NCI-H69 (cell line): ENCODE results near the gene EXOSC1.
"Not testable (repeated sequence)": the region's sequence is repeated elsewhere in the genome, so short reads cannot be mapped to it uniquely, and the experiment has no call there.

ENCODE experiments used
- DNase-seq: peaks from one replicate; lab custom pipeline; 2025; lab: John Stamatoyannopoulos, UW

Gene EXOSC1

DNA sequence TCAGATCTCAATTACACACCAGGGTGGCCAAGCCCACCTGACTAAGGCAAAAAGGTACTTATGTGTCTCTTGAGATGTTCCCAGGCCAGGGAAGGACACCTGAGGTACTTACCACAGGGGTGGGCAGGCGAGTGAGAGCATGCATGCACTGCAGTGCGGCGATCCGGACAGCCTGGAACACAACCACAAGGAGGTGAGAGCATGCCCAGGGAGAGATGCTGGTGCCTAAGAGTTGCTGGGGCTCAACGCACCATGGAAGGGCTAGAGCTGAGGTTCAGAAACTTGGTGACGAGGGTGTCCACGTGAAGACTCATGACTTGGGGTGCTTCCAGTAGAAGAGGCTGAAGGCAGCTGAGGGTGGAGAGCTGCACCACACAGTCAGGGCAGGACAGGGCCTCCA lies 13.3 kb upstream of the EXOSC1 start:
- no peak for DNase-seq

DNA sequence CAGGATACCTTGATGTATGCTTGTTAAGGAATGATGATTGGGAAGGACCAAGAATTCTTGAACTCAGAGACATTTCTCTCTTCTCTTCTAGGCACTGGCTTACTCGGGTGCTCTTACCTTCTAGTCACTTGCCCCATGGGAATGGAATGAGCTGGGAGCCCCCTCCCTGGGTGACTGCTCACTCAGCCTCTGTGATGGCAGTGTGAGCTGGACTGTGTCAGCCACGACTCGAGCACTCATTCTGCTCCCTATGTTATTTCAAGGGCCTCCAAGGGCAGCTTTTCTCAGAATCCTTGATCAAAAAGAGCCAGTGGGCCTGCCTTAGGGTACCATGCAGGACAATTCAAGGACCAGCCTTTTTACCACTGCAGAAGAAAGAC lies 10.9 kb upstream of the EXOSC1 start:
- no peak for DNase-seq

DNA sequence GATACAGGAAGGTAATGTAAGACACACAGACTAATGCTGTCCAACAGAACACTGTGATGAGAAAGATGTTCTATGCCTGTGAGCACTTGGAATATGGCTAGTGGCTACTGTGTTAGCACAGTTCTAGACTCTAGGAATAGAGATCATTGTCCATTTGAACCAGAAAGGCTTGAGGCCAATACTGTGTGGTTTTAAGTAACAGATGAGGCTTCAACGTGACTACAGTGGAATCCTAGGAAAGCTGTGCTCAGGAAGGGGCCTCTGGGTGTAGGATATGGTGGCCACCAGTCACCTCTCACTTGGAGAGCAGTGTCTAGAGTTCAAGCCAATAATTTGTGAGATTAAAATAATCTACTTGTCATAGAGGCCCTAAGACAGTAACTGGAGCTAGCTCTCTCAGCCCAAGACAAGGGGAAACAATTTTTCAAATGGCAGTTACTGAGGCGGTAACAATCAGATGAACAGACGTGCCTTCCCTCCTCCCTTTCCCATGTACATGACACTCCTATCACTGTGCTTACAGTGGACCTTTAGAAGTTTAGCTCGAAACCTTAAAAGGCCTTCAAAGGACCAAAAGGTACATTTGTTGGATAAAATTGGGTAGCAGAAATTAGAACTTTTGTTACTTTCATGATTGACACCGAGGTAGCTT lies 10.4 kb upstream of the EXOSC1 start:
- no peak for DNase-seq

DNA sequence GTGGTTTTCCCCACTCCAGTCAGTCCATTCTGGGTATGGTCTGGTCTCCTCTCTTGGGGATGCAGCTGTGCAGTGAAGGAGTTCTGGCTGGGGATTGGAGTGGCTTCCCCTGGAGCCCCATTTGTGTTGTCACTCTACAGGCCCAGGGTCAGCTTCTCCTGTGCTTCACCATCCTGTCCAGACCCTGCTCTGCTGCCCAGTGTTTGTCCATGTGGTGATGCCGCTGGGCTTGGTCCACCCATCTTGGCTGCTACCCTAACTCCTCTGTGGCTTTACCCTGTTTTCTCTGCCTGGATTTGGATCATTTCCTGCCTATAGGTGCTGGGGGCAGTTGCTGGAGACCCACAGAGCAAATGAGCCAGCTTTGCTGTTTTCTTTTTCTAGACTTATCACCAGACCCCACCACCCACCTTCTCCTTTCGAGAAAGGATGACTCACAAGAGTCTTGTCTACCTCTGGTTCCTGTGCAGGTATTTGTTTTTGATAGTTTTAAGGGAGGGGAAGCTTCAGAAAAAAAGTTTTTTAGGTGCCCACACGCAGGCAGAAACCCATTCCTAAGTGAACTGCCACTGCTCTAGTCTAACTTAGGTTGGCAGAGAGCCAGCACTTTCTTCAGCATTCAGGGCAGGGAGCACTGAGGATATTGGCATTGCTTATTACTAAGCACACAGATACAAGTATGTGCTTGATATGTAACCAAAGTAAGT lies 8.7 kb upstream of the EXOSC1 start:
- DNase-seq, result peak; percentile 8

DNA sequence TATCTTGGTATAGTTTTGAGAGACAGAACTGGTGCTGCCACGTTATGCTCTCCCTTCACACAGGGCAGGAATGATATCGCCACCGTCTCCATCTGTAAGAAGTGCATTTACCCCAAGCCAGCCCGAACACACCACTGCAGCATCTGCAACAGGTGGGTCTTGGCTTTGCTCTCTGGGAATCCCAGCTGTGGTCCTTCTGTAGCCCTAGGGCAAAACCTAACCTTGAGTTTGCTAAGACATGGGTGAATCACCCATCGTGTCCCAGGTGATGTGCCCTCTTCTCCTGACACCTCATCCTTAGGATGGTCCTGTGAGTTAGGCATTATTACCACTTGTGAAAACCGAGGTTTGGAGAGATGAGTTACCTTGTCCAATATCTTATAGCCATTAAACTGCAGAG lies 6.5 kb upstream of the EXOSC1 start:
- DNase-seq, result no peak

DNA sequence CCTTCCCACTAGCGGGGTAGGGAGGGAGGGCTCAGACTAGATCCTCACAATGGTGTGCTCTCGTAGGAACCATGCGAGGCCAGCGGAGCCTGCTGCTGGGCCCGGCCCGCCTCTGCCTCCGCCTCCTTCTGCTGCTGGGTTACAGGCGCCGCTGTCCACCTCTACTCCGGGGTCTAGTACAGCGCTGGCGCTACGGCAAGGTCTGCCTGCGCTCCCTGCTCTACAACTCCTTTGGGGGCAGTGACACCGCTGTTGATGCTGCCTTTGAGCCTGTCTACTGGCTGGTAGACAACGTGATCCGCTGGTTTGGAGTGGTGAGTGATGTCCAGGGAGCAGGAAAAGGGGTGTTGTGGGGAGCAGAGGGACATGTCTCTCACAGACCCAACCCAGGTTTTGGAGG lies 5.8 kb upstream of the EXOSC1 start:
- DNase-seq, result no peak

DNA sequence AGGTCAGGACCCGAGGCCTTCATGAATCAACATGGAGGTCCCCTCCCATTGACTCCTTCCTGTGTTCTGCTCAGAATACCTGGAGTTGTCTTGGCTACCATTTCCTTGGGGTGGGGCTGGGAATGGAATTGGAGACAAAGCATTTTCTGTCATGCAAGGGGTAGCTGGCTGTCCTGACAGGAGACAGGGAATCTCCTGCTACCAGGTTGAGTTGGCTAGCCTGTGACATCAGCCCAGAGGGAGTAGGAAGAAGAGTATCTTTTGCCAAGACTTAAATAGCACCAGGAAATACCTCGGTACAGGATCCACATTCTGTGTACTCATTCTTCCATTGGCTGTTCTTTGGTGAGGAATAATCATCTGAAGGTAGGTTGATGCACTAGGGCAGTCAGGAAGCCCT lies 5.0 kb upstream of the EXOSC1 start:
- DNase-seq, result no peak

DNA sequence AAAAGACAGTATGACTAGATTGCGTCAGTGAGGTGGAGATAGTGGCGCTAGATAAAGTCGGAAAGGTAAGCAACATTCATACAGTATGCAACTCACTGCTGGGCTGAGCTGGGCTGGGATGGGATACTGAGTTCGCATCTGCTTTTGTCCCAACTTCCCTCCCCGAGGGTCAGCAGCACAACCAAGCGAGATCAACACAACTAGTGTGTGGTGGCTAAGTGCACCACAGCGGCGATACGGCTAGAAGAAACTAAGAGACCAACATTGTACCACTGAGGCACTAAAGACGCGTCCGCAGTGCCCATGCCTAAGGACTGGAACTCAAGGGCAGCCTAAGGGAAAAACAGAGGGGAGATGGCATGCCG lies 467 bp downstream of the EXOSC1 start:
- no peak for DNase-seq

DNA sequence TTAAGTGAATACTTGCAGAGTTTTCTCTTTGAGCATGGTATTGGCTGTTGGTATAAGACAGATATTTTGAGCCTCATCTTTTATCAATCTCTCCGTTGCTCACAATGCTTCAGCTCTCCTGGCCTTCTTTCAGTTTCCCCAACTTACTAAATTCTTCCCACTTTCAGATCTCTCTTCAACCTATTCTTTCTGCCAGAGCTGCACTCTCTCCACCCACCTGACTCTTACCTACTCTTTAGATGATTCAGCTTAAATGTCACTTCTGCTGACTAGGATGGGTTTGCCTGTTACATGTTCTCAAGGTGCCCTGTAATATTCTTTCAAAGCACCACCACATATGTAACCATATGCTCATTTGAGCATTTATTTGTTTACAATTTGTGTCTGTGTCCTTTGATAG lies 1.6 kb downstream of the EXOSC1 start:
- DNase-seq, result no peak

DNA sequence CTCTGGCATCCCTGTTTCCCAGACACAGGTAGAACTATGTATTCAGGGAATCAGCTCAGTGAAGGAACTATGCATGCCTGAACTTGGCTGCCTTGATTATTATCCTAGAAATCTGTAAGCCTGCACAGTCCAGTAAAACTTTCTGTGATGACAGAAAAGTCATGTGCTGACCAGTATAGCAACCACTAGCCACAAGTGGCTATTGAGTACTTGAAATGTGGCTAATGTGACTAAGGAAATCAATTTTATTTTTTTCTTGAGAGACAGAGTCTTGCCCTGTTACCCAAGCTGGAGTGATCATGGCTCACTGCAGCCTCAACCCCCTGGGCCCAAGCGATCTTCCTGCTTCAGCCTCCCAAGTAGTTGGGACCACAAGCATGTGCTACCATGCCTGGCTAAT lies 3.5 kb downstream of the EXOSC1 start:
- DNase-seq, result no peak

DNA sequence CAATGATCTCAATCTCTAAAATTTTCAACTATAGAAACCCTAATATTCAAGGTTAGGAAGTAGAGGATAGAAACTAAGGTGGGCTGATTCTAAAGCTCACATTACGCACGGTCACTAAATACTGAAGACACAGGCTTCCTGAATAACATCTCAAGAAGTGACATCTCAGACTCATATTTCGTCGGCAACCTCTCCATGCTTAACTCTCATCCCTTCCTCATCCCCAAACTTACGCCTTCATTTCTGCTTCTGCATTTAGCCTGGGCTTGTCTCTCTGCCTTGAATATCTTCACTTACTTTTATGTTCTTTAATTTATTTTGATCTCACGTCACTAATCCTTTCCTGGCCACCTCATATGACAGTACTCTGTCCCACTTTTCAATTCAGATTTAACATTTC lies 10.6 kb downstream of the EXOSC1 start:
- no peak for DNase-seq

DNA sequence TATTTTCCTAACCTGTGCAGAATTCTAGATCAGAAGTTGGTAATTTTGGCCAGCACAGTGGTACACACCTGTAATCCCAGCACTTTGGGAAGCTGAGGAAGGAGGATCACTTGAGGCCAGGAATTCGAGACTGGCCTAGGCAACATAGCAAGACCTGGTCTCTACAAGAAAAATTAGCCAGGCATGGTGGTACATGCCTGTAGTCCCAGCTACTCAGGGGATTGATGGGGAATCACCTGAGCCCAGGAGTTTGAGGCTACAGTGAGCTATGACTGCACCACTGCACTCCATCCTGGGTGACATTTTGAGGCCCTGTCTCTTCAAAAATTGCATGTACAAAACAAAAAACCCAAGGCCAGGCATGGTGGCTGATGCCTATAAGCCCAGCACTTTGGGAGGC lies 11.2 kb downstream of the EXOSC1 start:
- DNase-seq, result no peak

DNA sequence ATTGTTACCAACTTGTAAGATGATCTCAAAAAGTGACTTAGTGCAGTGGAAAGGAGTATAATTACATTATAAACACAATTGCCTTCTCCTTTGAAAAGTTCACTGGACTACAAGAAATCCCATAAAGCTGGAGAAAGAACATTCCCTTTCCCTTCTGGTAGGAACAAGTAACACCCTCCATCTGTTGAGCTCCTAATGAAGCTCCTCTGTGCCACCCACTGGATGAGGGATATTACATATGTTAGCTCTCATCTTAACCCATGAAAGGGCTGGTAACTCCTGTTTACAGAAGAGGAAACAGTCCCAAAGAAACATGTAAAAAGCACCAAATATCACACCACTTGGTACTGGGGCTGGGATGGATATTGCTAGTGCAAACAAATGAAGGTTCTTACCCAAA lies 11.8 kb downstream of the EXOSC1 start:
- DNase-seq, result no peak

DNA sequence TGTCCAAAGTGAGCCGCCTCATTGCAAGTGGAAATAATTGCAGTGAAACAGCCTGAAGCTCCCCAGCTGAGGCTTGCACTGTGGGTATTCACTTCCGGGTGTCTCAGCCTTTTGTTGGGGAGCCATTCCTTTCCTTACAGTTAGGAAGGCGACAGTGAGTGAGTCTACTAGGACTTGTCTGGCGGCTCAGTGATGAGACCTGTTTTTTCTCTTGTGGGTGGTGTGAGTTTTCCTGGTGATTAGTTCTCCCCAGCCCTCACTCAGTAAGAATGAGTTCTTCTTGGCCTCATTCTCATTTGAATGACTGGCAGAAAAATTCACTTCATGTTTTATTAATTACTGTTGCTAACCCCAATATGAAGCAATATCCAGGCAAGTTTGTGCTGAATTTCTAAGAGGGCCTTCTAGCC lies 17.2 kb downstream of the EXOSC1 start:
- no peak for DNase-seq

DNA sequence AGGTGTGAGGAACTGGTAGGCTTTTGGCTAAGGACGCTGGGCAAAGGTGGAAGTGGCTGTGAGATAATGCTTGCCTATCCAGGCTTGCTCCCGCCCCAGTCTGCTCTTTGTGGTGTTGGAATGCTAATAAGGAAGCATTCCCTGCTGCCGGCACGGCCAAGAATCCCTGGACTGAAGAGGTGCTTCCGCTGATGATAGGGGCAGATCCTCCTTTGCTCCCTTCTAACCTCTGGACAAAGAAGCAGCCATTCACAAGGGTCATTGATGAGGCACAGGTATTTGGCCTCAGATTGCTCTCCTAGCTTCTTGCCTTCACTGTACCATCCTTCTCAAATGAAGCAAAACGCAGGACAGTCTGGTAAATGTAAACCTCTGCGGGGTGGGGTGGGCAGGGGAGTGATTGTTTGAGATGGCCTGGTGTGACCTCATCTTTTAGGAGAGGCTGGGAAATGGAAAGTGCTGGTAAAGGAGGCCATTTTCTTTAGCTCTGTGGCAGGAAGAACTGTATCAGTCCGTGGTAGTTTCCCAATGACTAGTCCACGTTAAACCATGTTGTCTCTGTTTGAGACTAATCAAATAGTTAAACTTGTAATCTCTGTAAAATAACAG lies 18.1 kb downstream of the EXOSC1 start:
- peak; percentile 47 for DNase-seq

DNA sequence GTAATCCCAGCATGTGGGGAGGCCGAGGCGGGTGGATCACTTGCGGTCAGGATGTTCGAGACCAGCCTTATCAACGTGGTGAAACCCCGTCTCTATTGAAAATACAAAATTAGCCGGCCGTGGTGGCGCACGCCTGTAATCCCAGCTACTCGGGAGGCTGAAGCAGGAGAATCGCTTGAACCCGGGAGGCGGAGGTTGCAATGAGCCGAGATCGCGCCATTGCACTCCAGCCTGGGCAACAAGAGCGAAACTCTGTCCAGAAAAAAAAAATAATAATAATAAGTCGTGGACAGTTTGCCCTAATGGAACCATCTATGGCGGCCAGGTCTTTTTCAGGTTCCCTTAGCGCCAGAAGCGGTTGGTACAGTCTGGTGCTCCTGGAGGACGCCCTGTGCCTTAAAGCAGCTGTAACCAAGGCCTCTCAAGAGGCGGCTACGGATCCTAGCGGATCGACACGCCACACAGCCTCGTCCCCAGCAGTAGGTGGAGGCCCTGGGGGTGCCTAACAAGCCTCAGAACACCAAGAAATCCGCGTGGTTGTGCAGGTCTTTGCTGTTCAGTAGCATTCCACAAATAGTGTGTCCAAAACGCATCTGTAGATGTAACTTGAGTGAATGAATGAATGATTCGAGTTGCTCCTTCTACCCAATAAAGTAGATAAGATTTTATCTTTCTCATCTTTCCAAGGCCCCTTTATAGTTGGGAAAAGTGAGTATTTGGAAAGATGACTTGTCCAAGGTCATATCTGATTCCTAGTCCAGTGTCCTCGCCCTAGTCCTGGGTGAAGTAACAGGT lies 18.8 kb downstream of the EXOSC1 start:
- peak; percentile 33 for DNase-seq

DNA sequence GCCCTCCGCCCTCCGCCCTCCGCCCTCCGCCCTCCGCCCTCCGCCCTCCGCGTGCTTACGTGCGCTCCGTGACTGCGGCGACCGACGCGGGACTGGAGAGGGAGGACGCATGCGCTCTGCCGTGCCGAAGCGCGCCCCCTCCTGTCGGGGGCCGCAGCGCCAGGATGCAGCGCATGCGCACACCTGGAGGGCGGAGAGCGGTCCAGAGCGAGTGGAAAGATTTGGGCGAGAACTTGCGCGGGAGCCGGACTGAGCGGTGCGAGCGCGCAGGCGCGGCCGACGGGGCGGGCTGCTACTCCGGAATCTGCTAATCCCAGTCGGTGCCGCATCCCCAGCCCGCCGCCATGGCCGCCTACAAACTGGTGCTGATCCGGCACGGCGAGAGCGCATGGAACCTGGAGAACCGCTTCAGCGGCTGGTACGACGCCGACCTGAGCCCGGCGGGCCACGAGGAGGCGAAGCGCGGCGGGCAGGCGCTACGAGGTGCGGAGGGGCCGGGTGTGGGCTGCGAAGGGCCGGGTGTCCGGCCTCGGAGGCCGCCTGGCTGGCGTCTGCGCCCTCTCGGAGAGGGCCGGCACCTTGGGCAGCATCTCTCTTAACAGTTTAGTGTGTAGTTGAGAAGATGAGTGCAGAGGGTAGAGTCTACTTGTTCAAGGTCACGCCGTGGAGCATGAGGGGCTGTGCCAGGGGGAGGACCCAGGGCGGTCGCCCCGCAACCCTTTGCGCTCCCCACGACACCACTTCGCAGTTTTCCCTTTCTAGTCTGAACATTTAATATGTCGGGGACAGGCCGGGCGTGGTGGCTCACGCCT lies 19.6 kb downstream of the EXOSC1 start, which contains the start of gene PGAM1:
PGAM1 (plus strand) TSS at position 228 of the 812 bp plus-strand sequence; CDS start at position 345, 117 bp downstream.
- peak; percentile 91 for DNase-seq

DNA sequence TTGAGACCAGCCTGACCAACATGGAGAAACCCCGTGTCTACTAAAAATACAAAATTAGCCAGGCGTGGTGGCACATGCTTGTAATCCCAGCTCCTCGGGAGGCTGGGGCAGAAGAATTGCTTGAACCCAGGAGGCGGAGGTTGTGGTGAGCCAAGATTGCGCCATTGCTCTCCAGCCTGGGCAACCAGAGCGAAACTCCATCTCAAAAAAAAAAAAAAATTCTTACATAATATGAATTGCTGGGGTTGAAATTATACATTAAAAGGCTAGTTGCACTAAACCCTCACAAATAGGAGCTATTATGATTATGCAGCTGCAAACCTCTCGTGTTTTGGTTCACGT lies 22.1 kb downstream of the EXOSC1 start:
- DNase-seq, result not testable (repeated sequence)

DNA sequence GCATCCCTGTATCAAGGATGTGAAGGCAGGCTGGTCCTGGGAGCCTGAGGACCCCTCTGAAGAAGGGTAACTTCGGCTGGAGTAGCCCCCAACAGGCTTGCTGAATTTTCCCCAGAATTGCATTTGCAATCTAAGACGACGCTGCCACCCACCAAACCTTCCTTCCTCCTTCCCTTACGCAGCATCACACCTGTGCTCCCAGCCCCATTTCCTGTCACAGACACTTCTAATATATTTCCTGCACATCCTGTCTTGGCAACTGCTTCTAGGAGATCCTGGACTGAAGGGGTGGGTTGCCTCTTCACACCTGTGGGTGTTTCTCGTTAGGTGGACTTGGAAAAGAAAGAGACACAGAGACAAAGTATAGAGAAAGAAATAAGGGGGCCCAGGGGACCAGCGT lies 29.2 kb downstream of the EXOSC1 start:
- DNase-seq, result no peak

DNA sequence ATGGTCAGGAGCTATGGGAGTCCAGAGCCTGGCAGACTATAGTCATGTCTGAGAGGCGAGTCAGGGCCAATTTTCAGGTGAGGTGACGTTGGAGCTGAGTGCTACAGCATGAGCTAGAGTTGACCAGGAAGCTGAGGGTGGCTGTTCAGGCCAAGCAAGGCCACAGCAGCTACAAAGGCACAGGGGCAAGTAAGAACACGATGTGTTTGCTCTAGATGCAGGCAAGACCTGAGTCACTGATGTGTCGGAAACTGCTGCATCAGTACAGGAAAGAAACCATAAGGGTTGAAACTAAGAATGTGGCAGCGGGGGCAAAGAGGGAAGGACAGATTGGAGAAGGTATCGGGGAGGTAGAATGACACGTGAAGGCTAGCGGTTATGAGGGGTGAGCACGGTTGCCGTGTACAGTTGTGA lies 32.9 kb downstream of the EXOSC1 start:
- no peak for DNase-seq

DNA sequence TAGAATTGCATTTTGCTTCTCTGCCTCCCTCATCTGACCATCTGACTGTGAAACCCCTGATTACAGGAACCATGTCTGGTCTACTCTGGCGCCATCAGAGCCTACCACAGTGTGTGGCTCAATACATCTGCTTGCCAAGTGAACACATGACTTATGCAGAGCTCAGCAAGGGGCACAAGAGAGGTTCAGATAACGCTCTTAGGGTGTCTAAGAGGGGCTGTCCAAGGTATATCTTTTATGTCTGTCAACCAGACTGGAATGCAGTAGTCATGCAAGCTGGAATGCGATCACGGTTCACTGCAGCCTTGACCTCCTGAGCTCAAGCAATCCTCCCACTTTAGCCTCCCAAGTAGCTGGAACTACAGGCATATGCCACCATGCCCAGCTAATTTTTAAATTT lies 34.4 kb downstream of the EXOSC1 start:
- DNase-seq, result no peak

DNA sequence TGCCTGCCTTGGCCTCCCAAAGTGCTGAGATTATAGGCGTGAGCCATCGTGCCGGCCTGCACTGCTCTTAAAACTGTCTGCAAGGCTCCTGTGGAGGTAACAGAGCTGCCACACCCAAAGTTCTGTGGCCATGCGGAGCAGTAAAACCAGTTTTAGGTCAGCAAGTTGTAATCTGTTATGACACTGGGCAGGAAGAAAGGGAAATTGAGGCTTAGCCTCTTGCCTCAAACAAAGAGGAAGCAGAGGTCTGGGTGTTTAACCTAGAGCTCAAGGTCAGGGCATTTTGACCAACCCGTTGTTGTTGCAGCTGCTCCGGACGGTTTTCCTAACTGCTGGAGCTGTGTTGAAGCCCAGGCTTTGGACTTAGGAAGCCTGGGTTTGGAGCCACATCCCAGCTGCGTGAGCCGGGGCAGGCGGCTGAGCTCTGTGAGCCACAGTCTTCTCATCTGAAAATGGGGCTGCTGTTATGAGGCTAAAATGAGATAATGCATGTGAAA lies 37.3 kb downstream of the EXOSC1 start:
- DNase-seq, result no peak
